Measurements from ENCODE around the gene PTPRD. TPM values are rescaled to one million over a fixed set of nuclear protein-coding genes. Genes with fewer than 3 reads are reported as not detected.

Gene PTPRD
- total RNA-seq, 1 experiment from 2014 or later, result 79.4 TPM

GRCh38 chr9:8430945-8431344, 2181.9 kb downstream of the PTPRD start:
- Histone ChIP-seq H3K27me3 (no peaks in the 10 kb centered on the region), H3K4me3 (no peak overlapping the region), H3K4me1 (no peaks in the 10 kb centered on the region), H3K9me3 (replicated peaks) (no peaks in the 10 kb centered on the region), H3K27ac (no peak overlapping the region), H3K36me3 (peaks cover 2% of the 10 kb centered on the region; the same call in 1 of the 2 replicates)
- no peak for DNase-seq

- H3K36me3 ChIP-seq, result peaks cover 2% of the 10 kb centered on the region; the same call in 1 of the 2 replicates
- no peak for DNase-seq
- no peaks in the 10 kb centered on the region for H3K27me3 ChIP-seq
- H3K9me3 ChIP-seq (replicated peaks), result no peaks in the 10 kb centered on the region
- no peak overlapping the region for H3K27ac ChIP-seq
- no peaks in the 10 kb centered on the region for H3K4me1 ChIP-seq
- H3K4me3 ChIP-seq, result no peak overlapping the region
These were observed 2183.0 kb downstream of the PTPRD start for GRCh38 chr9:8429768-8430167.

GRCh38 chr9:8429157-8429556, 2183.6 kb downstream of the PTPRD start:
- peaks cover 2% of the 10 kb centered on the region; the same call in 1 of the 2 replicates for H3K36me3 ChIP-seq
- no peak for DNase-seq
- H3K27me3 ChIP-seq, result no peaks in the 10 kb centered on the region
- no peak overlapping the region for H3K4me3 ChIP-seq
- no peak overlapping the region for H3K27ac ChIP-seq
- H3K9me3 ChIP-seq (replicated peaks), result no peaks in the 10 kb centered on the region
- H3K4me1 ChIP-seq, result no peaks in the 10 kb centered on the region

- no peak for DNase-seq
- no peak overlapping the region for H3K4me3 ChIP-seq
- H3K9me3 ChIP-seq (replicated peaks), result no peaks in the 10 kb centered on the region
- H3K4me1 ChIP-seq, result no peaks in the 10 kb centered on the region
- no peak overlapping the region for H3K27ac ChIP-seq
- peaks cover 2% of the 10 kb centered on the region; the same call in 1 of the 2 replicates for H3K36me3 ChIP-seq
- H3K27me3 ChIP-seq, result no peaks in the 10 kb centered on the region
These were observed 2184.4 kb downstream of the PTPRD start for GRCh38 chr9:8428389-8428788.

GRCh38 chr9:8424786-8425410, 2187.9 kb downstream of the PTPRD start:
- DNase-seq, result no peak
- H3K4me3 ChIP-seq, result no peak overlapping the region
- H3K27ac ChIP-seq, result no peak overlapping the region
- peaks cover 2% of the 10 kb centered on the region; the same call in 1 of the 2 replicates for H3K36me3 ChIP-seq
- no peaks in the 10 kb centered on the region for H3K4me1 ChIP-seq
- H3K27me3 ChIP-seq, result no peaks in the 10 kb centered on the region
- H3K9me3 ChIP-seq (replicated peaks), result no peaks in the 10 kb centered on the region

- H3K9me3 ChIP-seq (replicated peaks), result no peaks in the 10 kb centered on the region
- H3K36me3 ChIP-seq, result no peaks in the 10 kb centered on the region
- no peak overlapping the region for H3K27ac ChIP-seq
- no peaks in the 10 kb centered on the region for H3K4me1 ChIP-seq
- no peaks in the 10 kb centered on the region for H3K27me3 ChIP-seq
- no peak overlapping the region for H3K4me3 ChIP-seq
- no peak for DNase-seq
These were observed 2192.4 kb downstream of the PTPRD start for GRCh38 chr9:8420416-8420815.

- no peaks in the 10 kb centered on the region for H3K27me3 ChIP-seq
- no peaks in the 10 kb centered on the region for H3K36me3 ChIP-seq
- no peaks in the 10 kb centered on the region for H3K9me3 ChIP-seq (replicated peaks)
- DNase-seq, result no peak
- no peak overlapping the region for H3K4me3 ChIP-seq
- no peaks in the 10 kb centered on the region for H3K4me1 ChIP-seq
- H3K27ac ChIP-seq, result no peak overlapping the region
These were observed 2193.1 kb downstream of the PTPRD start for GRCh38 chr9:8419596-8420275.

- H3K27me3 ChIP-seq, result no peaks in the 10 kb centered on the region
- no peaks in the 10 kb centered on the region for H3K36me3 ChIP-seq
- no peak overlapping the region for H3K27ac ChIP-seq
- no peaks in the 10 kb centered on the region for H3K4me1 ChIP-seq
- no peak overlapping the region for H3K4me3 ChIP-seq
- no peak for DNase-seq
- no peaks in the 10 kb centered on the region for H3K9me3 ChIP-seq (replicated peaks)
These were observed 2195.5 kb downstream of the PTPRD start for GRCh38 chr9:8417341-8417740.

GRCh38 chr9:8412327-8412726, 2200.5 kb downstream of the PTPRD start:
- Histone ChIP-seq H3K36me3 (no peaks in the 10 kb centered on the region), H3K27ac (no peak overlapping the region), H3K9me3 (replicated peaks) (no peaks in the 10 kb centered on the region), H3K4me1 (no peaks in the 10 kb centered on the region), H3K27me3 (no peaks in the 10 kb centered on the region), H3K4me3 (no peak overlapping the region)
- no peak for DNase-seq

GRCh38 chr9:8408575-8409190, 2204.1 kb downstream of the PTPRD start:
- no peak for DNase-seq
- Histone ChIP-seq H3K9me3 (replicated peaks) (no peaks in the 10 kb centered on the region), H3K36me3 (no peaks in the 10 kb centered on the region), H3K4me3 (no peak overlapping the region), H3K4me1 (no peaks in the 10 kb centered on the region), H3K27ac (no peak overlapping the region), H3K27me3 (no peaks in the 10 kb centered on the region)

GRCh38 chr9:8401961-8402705, 2210.7 kb downstream of the PTPRD start:
- Histone ChIP-seq H3K4me3 (no peak overlapping the region), H3K36me3 (no peaks in the 10 kb centered on the region; the same call in 1 of the 2 replicates), H3K9me3 (replicated peaks) (no peaks in the 10 kb centered on the region), H3K4me1 (no peaks in the 10 kb centered on the region), H3K27ac (no peak overlapping the region), H3K27me3 (no peaks in the 10 kb centered on the region)
- DNase-seq, result no peak

- no peaks in the 10 kb centered on the region for H3K4me1 ChIP-seq
- no peaks in the 10 kb centered on the region for H3K9me3 ChIP-seq (replicated peaks)
- DNase-seq, result no peak
- no peak overlapping the region for H3K27ac ChIP-seq
- H3K4me3 ChIP-seq, result no peak overlapping the region
- no peaks in the 10 kb centered on the region; the same call in 1 of the 2 replicates for H3K36me3 ChIP-seq
- no peaks in the 10 kb centered on the region for H3K27me3 ChIP-seq
These were observed 2212.4 kb downstream of the PTPRD start for GRCh38 chr9:8400378-8400777.

- H3K27me3 ChIP-seq, result no peaks in the 10 kb centered on the region
- H3K9me3 ChIP-seq (replicated peaks), result no peaks in the 10 kb centered on the region
- no peaks in the 10 kb centered on the region for H3K4me1 ChIP-seq
- H3K4me3 ChIP-seq, result no peak overlapping the region
- no peaks in the 10 kb centered on the region; the same call in 1 of the 2 replicates for H3K36me3 ChIP-seq
- no peak overlapping the region for H3K27ac ChIP-seq
- no peak for DNase-seq
These were observed 2217.8 kb downstream of the PTPRD start for GRCh38 chr9:8395022-8395421.

GRCh38 chr9:8394341-8394740, 2218.5 kb downstream of the PTPRD start:
- Histone ChIP-seq H3K4me3 (no peak overlapping the region), H3K9me3 (replicated peaks) (no peaks in the 10 kb centered on the region), H3K27me3 (no peaks in the 10 kb centered on the region), H3K36me3 (no peaks in the 10 kb centered on the region; the same call in 1 of the 2 replicates), H3K27ac (no peak overlapping the region), H3K4me1 (no peaks in the 10 kb centered on the region)
- no peak for DNase-seq

- Histone ChIP-seq H3K27me3 (no peaks in the 10 kb centered on the region), H3K27ac (no peak overlapping the region), H3K4me3 (no peak overlapping the region), H3K4me1 (peaks cover 1% of the 10 kb centered on the region), H3K36me3 (no peaks in the 10 kb centered on the region; the same call in 1 of the 2 replicates), H3K9me3 (replicated peaks) (no peaks in the 10 kb centered on the region)
- DNase-seq, result no peak
These were observed 2219.9 kb downstream of the PTPRD start for GRCh38 chr9:8392866-8393265.
